ENCODE data around the gene MTMR12.

- no peak for TF ChIP-seq EZH2 (IDR thresholded peaks at IDR 0.05; ENCODE audit: borderline replicate concordance, low read depth, low read length, severe bottlenecking)
- TF ChIP-seq CTCF (IDR thresholded peaks at IDR 0.05; ENCODE audit: extremely low read depth in 1 of 2, insufficient read depth in 1 of 2, low read depth in 1 of 2, low read length in 2 of 2): no peak
- no peak for TF ChIP-seq MYC (IDR thresholded peaks at IDR 0.05; ENCODE audit: low read depth, low read length)
These were observed 34.1 kb upstream of the MTMR12 start for GRCh38 chr5:32346869-32347268.
